Calu3 (cell line): ENCODE measurements around the gene UVSSA. TPM values are rescaled to one million over a fixed set of nuclear protein-coding genes. Genes with fewer than 3 reads are reported as not detected.
A peak's percentile ranks its signal among the peaks of the same experiment; 100 is the strongest.

ENCODE experiments used
- BruUV-seq: library from RNA; stranded (reverse); fragments of 400-500 nt; replicated peaks from 2 replicates; lab custom pipeline; 2021; lab: Mats Ljungman, UMichigan
- CTCF ChIA-PET: fragments of 300-600 bp; sonication (Branson Sonifier 250); formaldehyde crosslinking; loops from one replicate; lab custom pipeline; 2022; ENCODE audit warnings: antibody characterized with exemption; lab: Charles Lee
- DNase-seq: peaks from one replicate; pipeline ENCODE4 v3.0.0; 2022
- H3K27ac Mint-ChIP-seq: one replicate; pipeline ENCODE4 v1.8.0; 2022; ENCODE audit warnings: mixed read lengths; ENCODE audit not compliant: unreplicated experiment
- H3K27me3 Mint-ChIP-seq: one replicate; pipeline ENCODE4 v1.8.0; 2022; ENCODE audit warnings: mixed read lengths; ENCODE audit not compliant: unreplicated experiment
- H3K36me3 Mint-ChIP-seq: one replicate; pipeline ENCODE4 v1.8.0; 2022; ENCODE audit warnings: mild to moderate bottlenecking, moderate library complexity, mixed read lengths; ENCODE audit not compliant: insufficient read depth, unreplicated experiment
- H3K4me1 Mint-ChIP-seq: one replicate; pipeline ENCODE4 v1.8.0; 2022; ENCODE audit warnings: mild to moderate bottlenecking, low read depth, mixed read lengths; ENCODE audit not compliant: unreplicated experiment
- H3K4me3 Mint-ChIP-seq: one replicate; pipeline ENCODE4 v1.8.0; 2022; ENCODE audit warnings: mild to moderate bottlenecking, low read depth, moderate library complexity, mixed read lengths; ENCODE audit not compliant: unreplicated experiment
- H3K9me3 Mint-ChIP-seq: one replicate; pipeline ENCODE4 v1.8.0; 2022; ENCODE audit warnings: low read depth, mixed read lengths; ENCODE audit not compliant: unreplicated experiment
- intact Hi-C: fragments of 100-400 bp; cut with micrococcal nuclease; formaldehyde crosslinking; loops from one replicate; pipeline ENCODE4 v1.10.0; 2022; ENCODE audit not compliant: unreplicated experiment
- total RNA-seq: library from RNA; stranded (reverse); gene quantifications from 2 replicates; pipeline ENCODE4 v1.2.3, GENCODE V29; 2022
- TF ChIP-seq, protein P1 (sequence below): fragments of 200-600 bp; IDR thresholded peaks from one replicate; pipeline ENCODE4 v1.8.0; 2022; ENCODE audit warnings: antibody characterized with exemption; ENCODE audit not compliant: unreplicated experiment

The UVSSA gene
- total RNA-seq, 1 experiment from 2014 or later: 19.9 TPM

GRCh38 chr4:1337951-1338751, 8.9 kb upstream of the UVSSA start:
- Mint-ChIP-seq H3K4me1 (peaks cover 15% of the 10 kb centered on the region), H3K36me3 (peaks cover 57% of the 10 kb centered on the region), H3K27ac (peak overlapping the region; percentile 94), H3K9me3 (no peaks in the 10 kb centered on the region), H3K27me3 (no peaks in the 10 kb centered on the region), H3K4me3 (peak overlapping the region; percentile 54)
- DNase-seq: no peak
- BruUV-seq: no TSS peak
- intact Hi-C loops: no loop called here
- CTCF ChIA-PET: interaction anchor here (0.5 kb wide), 1 partner anchor 324 kb away, joined by 3 read pairs; no protein-coding TSS in a partner anchor
- TF ChIP-seq, protein P1, sequence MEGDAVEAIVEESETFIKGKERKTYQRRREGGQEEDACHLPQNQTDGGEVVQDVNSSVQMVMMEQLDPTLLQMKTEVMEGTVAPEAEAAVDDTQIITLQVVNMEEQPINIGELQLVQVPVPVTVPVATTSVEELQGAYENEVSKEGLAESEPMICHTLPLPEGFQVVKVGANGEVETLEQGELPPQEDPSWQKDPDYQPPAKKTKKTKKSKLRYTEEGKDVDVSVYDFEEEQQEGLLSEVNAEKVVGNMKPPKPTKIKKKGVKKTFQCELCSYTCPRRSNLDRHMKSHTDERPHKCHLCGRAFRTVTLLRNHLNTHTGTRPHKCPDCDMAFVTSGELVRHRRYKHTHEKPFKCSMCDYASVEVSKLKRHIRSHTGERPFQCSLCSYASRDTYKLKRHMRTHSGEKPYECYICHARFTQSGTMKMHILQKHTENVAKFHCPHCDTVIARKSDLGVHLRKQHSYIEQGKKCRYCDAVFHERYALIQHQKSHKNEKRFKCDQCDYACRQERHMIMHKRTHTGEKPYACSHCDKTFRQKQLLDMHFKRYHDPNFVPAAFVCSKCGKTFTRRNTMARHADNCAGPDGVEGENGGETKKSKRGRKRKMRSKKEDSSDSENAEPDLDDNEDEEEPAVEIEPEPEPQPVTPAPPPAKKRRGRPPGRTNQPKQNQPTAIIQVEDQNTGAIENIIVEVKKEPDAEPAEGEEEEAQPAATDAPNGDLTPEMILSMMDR: no peak

DNA sequence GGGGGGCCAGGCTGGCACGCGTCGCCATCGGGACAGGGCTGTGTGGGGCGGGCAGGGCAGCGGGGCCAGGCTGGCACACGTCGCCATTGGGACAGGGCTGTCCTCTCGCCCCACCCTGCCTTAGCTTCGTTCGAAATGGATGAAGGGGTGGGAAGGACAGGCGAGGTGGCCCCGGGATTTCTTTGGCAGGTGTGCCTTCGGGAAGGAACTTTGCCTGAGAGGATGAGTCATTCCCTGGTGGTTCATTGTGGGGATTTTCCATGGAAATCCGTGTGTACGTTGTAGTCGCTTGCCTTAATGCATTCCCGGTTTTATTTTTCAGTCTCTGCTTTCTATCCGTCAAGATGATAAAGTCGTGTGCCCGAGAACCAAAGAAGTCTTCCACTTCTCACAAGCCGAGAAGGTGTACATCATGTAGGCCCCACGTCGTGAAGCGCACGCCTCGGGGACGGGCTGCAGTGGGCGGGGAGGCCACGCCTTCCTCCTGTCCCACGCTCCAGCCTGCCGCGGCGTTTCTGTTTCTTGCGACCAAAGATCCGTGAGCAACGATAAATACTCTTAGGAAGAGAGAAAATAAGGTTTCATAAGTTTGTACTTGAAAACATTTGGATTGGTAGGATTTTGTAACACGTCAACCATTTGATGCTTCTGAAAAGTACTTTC, 8.1 kb upstream of the UVSSA start:
- Mint-ChIP-seq H3K27ac (no peak overlapping the region), H3K4me3 (no peak overlapping the region), H3K27me3 (no peaks in the 10 kb centered on the region), H3K9me3 (no peaks in the 10 kb centered on the region), H3K36me3 (peaks cover 52% of the 10 kb centered on the region), H3K4me1 (peaks cover 15% of the 10 kb centered on the region)
- no peak for DNase-seq
- CTCF ChIA-PET: interaction anchor here (0.5 kb wide), 1 partner anchor 324 kb away, joined by 3 read pairs; no protein-coding TSS in a partner anchor
- no TSS peak for BruUV-seq
- TF ChIP-seq, protein P1: no peak
- intact Hi-C loops: no loop called here

- Mint-ChIP-seq H3K36me3 (peaks cover 49% of the 10 kb centered on the region), H3K27me3 (no peaks in the 10 kb centered on the region), H3K9me3 (no peaks in the 10 kb centered on the region), H3K27ac (no peak overlapping the region), H3K4me1 (peaks cover 19% of the 10 kb centered on the region), H3K4me3 (no peak overlapping the region)
- CTCF ChIA-PET: no interaction called here
- TF ChIP-seq, protein P1: no peak
- intact Hi-C loops: no loop called here
- DNase-seq: no peak
- no TSS peak for BruUV-seq
Measured at GRCh38 chr4:1339489-1339888, 7.5 kb upstream of the UVSSA start.

DNA sequence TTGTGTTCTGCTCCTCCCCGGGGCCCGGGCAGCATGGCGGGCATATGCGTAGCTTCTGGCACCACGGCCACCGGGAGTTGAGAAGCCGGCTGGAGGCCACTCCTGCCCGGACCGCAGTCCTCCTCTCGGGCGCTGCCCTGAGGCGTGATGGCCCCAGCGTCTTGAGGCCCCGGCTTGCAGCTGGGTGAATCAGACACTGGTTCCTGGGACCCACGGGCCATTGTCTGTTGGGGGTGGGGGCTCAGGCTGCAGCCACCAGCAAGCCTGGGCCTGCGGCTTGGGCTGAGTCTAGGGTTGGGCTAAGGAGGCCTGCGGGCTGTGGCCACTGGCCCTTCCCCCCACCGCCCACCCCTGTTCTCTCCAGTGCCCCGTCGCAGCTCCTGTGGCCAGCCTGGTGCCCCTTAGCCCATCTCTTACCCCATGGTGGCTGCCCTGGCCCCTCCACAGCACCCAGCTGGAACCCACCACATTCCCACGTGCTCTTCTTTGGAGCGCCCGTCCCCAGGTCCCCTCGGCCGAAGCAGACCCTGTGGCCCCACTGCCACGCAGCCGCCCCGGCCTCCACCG, 6.7 kb upstream of the UVSSA start:
- no TSS peak for BruUV-seq
- no peak for DNase-seq
- H3K9me3 Mint-ChIP-seq: no peaks in the 10 kb centered on the region
- peaks cover 26% of the 10 kb centered on the region for H3K4me1 Mint-ChIP-seq
- peaks cover 52% of the 10 kb centered on the region for H3K36me3 Mint-ChIP-seq
- intact Hi-C loops: no loop called here
- CTCF ChIA-PET: no interaction called here
- H3K4me3 Mint-ChIP-seq: no peak overlapping the region
- H3K27ac Mint-ChIP-seq: no peak overlapping the region
- no peaks in the 10 kb centered on the region for H3K27me3 Mint-ChIP-seq
- TF ChIP-seq, protein P1: no peak
